Neural progenitor cell (in vitro differentiated cells): ENCODE results near the gene PIP5K1B.

Source experiments
- EZH2 ChIP-seq: fragments of 200-600 bp; sonication (generic); IDR thresholded peaks from 2 replicates; pipeline ENCODE4 v1.6.1; 2017; ENCODE audit warnings: antibody characterized with exemption, mild to moderate bottlenecking, moderate library complexity
- EZH2phosphoT487 ChIP-seq: fragments of 200-600 bp; sonication (generic); IDR thresholded peaks from 2 replicates; pipeline ENCODE4 v1.6.1; 2017; ENCODE audit warnings: antibody characterized with exemption

- TF ChIP-seq EZH2 (no peak), EZH2phosphoT487 (peak; percentile 74)
These were observed 50.7 kb downstream of the PIP5K1B start for GRCh38 chr9:68755752-68756151.
